Heart left ventricle (tissue), 13 donors: ENCODE results near the gene DGKG.

Experiments used
- POLR2A ChIP-seq, 2 donors: fragments of 450-650 bp; IDR thresholded peaks; one replicate each; pipeline ENCODE4 v1.6.1; 2017; ENCODE audit warnings: antibody characterized with exemption in 2 of 2, mild to moderate bottlenecking in 2 of 2, moderate library complexity in 2 of 2
- TF ChIP-seq, protein P1 (sequence below), 12 donors: fragments of 200-600 bp; sonication (generic) in 4 of 12; IDR thresholded peaks; one replicate each; pipeline versions ENCODE4 v1.5.0 to v1.8.0; 2018 to 2022; ENCODE audit warnings: antibody characterized with exemption in 12 of 12, mild to moderate bottlenecking in 5 of 12
- donor health status: ischemic (EF 13 %, LVEDD 7.1; RV severe dilation, severe dysfunction).
- donor health status: DM: no; HTN: yes; CAD: no.
- donor health status: DM: no; HTN: no; CAD: no.
- donor health status: ischemic (EF 25% LVEDD 6.9; RV normal size, moderate dysfunction).
- donor health status: ischemic (EF 25% LVEDD 5.7; RV mildly dilated, moderate dysfunction).
- donor health status: ischemic (EF 35%, LVEDD 5.7; RV mildly dilated, moderate dysfunction).
- donor health status: nonischemic (EF 11% LVEDD 7.7; RV severe dilation, severe dysfunction).
- donor health status: DM: yes; HTN: yes; CAD: no.
- donor health status: PGD.
- donor health status: ischemic (EF 29% LVEDD 5.4; RV normal size, mild dysfunction).
- donor health status: nonischemic (EF 23%, LVEDD 6.1; RV moderate dilation, normal function).

- TF ChIP-seq, protein P1, sequence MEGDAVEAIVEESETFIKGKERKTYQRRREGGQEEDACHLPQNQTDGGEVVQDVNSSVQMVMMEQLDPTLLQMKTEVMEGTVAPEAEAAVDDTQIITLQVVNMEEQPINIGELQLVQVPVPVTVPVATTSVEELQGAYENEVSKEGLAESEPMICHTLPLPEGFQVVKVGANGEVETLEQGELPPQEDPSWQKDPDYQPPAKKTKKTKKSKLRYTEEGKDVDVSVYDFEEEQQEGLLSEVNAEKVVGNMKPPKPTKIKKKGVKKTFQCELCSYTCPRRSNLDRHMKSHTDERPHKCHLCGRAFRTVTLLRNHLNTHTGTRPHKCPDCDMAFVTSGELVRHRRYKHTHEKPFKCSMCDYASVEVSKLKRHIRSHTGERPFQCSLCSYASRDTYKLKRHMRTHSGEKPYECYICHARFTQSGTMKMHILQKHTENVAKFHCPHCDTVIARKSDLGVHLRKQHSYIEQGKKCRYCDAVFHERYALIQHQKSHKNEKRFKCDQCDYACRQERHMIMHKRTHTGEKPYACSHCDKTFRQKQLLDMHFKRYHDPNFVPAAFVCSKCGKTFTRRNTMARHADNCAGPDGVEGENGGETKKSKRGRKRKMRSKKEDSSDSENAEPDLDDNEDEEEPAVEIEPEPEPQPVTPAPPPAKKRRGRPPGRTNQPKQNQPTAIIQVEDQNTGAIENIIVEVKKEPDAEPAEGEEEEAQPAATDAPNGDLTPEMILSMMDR (IDR thresholded peaks at IDR 0.05), result no peak
- no peak for TF ChIP-seq POLR2A (IDR thresholded peaks at IDR 0.05)
Measured at GRCh38 chr3:186257866-186258265, 104.2 kb downstream of the DGKG start.
